Stimulated activated CD4-positive, alpha-beta T cell treated with anti-CD3 and anti-CD28 coated beads, Interleukin-15, amount 100 ng/mL, for 48 hours (primary cell): ENCODE measurements around the gene DCST2.

ENCODE experiments used
- DNase-seq, 2 donors: peaks; one replicate each; pipeline ENCODE4 v3.0.0-alpha.2; 2020; ENCODE audit warnings: low read depth in 2 of 2

DCST2 gene

DNA sequence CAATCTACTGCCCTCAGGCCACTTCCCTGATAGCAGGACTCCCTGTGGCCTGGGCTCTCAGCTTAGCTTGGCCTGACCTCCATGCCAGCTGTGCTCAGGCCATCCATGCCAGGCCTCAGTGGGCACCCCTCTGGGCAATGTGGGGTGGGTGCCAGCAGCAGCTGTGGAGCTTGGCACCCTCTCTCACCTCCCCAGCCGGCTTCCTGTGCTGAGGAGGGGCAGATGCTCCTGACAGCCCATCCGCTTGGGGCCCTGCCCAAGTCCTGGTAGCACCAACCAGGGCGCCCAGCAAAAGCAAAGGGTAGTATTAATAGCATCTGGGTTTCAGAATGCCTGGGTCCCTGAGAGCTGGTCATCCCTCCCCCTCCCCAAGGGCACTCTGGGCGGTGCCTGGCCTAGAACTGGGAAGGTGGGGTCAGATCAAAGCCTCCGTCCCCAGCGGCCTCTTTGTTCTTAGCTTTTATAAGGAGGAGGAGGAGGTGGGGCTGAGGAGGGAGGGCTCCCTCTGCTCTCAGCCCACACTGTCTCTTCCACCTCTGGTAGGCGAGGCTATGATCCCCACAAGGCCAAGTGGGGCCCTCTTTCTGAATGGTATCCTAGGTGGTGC, 36.1 kb upstream of the DCST2 start:
- DNase-seq, result no peak

DNA sequence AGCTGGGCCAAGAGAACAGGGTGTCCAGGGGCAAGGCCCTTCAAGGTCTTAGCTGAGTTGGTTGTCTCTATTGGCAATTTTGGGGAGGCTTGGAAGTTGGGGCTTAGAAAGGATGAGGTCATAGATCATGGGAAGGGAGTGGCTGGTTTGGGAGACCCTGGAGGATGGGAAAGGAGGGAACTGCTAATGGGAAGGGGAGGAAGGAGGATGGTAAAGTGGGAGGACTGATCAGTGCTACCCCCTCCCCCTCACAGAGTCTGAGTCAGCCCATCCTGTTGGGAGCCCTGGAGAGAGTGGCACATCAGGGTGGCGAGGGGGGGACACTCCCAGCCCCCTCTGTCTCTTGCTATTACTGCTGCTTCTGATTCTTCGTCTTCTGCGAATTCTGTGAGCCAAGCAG, 35.0 kb upstream of the DCST2 start:
- DNase-seq, result no peak

DNA sequence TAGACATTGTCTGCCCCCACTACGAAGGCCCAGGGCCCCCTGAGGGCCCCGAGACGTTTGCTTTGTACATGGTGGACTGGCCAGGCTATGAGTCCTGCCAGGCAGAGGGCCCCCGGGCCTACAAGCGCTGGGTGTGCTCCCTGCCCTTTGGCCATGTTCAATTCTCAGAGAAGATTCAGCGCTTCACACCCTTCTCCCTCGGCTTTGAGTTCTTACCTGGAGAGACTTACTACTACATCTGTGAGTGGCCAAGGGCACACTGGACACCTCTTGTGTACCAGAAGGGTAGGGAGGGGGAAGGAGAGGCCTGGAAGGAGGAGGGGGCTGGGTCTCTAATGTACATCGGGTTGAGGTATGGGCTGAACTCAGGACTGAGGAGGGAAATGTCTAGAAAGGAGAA, 33.2 kb upstream of the DCST2 start:
- no peak for DNase-seq

DNA sequence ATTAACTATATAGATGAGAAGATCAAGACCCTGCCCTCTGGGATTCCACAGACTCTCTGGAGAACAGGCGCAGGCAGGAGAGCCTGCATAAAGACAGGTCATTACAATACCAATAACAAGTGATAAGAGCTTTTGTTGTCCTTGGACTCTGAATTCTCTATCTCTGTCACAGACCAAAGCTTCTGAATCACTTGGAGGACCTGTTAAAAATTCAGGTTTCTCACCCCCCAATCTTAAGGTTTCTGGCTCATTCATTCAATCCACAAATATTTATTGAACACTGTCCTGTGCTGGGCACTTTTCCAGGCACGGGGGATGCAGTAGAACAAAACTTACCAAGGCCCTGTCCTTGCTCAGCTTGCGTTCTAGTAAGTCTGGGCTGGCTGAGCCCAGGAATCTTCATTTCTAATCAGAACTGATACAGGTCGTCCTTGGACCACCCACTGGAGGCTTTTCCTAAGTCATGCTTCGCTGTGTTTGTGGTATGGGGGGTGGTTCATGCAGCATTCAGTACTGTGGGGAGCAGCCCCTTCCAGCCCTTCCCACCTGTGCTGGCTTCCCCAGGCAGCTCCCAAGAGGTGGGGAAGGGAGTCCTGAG, 31.4 kb upstream of the DCST2 start:
- DNase-seq, result no peak

DNA sequence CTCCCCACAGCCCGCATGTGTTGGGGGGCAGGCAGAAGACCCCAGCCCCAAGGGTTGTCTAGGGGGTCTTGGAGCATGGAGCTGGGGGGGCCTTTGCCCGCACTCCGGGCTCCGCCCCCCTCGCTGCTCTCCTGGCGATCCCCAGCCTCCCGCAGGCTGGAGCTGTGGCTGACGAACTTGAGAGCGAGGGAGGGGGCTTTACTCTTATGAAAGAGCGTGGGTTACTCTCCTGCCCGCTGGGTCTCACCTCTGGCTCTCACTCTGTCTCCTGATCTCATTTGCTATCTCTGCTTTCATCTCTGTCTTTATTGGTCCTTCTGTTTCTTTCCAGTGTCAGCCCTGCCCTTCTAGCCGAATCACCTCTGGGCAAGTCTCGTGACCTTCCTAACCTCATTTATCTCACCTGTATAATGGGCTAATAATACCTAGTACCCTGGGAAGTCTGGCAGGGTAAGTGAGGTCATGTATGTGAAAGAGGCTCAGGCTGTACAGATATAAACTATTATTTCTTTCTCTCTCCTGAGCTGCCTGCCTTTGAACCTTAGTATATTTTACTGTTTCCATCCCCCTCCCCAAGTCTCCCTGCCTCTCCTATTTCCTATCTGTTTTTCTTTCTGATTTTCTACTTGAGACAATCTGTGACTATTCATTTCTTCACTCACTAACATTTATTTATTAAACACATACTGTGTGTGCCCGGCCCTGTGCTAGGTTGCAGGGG, 30.7 kb upstream of the DCST2 start:
- no peak for DNase-seq

DNA sequence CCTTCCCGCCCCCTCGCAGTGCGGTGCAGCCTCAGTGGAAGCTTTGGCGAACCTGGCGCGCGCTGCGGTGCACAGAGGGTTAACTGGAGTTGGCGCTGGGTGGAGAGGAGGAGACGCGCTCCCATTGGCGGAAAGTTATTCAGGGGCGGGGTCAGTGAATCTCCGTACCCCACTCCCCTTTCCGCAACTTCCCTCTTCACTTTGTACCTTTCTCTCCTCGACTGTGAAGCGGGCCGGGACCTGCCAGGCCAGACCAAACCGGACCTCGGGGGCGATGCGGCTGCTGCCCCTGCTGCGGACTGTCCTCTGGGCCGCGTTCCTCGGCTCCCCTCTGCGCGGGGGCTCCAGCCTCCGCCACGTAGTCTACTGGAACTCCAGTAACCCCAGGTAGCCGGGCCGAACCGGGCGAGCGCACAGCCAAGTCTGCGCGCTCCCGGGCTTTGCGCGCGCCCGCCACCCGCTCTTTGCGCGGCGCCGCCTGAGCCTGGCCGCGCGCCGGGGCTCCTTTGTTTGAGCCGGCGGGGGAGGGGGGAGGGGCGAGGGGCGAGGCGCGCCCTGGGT, 30.0 kb upstream of the DCST2 start, which contains the start of gene EFNA4:
TSS of gene EFNA4 (plus strand) at position 191 of the 561 bp plus-strand sequence. CDS start at position 275, 84 bp downstream.
- peak in 1 of 2 donors; percentile 82 for DNase-seq

DNA sequence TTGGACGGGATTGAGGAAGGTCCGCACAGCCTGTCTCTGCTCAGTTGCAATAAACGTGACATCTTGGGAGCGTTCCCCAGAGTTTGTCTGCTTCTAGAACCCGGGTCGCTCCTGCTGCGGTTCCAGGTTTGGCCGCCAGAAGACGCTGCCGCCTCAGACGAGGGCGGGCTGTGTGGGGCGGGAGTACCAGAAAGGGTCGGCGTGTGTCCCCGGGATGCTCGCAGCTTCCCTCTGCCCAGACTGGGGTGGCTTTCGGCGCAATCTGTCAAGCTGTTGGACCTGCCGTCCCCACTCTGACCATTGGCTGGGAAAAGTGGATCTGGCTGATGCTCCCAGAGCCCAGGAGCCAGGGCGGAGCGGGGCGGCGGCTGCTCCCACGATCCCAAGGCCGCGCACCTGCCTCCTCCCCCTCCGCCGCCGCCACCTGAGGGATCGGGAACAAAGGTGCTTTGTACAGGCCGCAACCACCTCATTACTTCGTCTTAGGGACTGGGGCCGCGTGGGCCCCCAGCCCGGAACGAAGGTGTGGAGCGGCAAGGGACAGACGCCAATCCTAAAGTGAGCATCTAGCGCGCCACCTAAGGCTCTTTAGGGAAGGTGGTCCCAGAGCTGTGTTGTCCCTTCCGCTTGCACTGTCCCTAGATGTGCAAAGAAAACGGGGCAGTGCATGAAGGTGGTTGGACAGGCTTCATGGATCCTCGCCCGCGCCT, 29.3 kb upstream of the DCST2 start:
- peak in 1 of 2 donors; percentile 81 for DNase-seq

DNA sequence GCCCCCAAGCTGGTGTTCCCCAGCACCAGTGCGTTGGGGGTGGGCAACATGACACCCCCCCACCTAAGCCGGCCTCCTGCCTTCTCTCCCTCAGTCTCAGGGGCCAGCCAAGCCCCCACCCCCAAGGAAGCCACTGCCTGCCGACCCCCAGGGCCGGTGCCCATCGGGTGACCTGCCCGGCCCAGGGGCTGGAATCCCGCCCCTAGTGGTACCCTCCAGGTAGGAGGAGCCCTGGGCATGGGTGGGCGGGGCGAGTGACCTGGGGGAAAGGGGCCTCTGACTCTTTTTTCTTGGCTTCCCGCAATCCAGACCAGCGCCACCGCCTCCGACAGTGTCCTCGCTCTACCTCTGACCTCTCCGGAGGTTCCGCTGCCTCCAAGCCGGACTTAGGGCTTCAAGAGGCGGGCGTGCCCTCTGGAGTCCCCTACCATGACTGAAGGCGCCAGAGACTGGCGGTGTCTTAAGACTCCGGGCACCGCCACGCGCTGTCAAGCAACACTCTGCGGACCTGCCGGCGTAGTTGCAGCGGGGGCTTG, 28.6 kb upstream of the DCST2 start:
- DNase-seq, result no peak

DNA sequence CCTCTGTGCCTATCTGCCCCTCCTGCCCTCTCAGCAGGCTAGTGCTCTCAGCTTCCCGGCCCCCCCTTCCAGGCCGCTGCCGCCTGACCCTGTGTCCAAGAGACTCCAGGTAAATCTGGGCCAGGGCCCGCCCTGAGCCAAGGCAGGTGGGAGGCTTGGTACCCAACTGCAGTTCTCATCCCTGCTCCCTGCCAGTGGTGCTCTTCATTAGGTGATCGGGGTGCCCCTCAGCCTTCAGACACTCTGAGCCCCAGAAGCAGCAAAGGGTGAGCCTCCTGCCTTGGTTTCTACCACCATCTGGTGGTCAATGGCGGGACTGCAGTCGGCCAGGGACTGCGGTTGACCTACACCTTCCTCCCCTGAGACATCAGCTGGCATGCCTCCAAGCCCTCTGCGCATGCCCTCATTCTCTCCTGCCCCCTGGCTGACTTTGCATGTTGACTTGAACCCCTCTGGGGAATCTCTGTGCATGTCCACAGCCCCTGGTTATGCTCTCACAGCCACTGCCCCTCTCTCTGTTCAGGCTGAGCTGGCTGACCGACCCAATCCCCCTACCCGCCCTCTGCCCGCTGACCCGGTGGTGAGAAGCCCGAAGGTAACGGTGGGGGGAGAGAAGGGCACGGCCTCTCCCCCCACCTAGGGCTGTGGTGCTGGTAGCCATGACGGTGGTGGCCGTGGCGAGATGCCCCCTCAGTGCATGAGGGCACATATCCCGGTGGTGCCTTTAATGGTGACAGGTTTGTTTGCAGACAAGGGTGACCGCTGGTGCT, 28.0 kb upstream of the DCST2 start:
- DNase-seq, result peak; percentile 88 to 95

DNA sequence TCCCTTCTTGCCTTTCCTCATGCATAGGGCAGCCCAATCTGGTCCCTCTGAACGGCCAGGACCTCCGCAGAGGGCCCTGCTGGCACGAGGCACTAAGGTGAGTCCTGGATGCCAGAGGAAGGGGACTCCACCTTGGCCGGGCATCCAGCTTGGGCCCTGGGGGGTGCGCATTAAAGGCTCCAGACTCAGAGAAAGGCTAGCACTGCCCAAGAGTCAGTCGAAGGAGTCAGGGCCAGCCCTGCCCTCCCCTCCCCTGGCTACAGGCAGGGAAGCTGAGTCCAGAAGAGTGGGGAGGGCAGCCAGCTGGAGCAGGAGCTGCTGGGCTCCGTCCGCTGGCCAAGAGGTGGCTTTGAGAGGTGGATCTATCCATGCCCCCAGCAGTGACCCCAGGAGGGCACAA, 27.2 kb upstream of the DCST2 start:
- no peak for DNase-seq

DNA sequence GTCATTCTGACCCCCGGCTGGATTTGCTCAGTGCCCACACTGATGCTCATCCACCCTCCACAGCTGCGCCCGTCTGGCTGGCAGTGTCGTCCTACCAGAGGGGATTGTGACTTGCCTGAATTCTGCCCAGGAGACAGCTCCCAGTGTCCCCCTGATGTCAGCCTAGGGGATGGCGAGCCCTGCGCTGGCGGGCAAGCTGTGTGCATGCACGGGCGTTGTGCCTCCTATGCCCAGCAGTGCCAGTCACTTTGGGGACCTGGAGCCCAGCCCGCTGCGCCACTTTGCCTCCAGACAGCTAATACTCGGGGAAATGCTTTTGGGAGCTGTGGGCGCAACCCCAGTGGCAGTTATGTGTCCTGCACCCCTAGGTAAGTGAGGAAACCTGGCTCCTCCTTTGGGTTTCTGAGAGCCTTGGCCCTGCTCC, 24.2 kb upstream of the DCST2 start:
- no peak for DNase-seq

DNA sequence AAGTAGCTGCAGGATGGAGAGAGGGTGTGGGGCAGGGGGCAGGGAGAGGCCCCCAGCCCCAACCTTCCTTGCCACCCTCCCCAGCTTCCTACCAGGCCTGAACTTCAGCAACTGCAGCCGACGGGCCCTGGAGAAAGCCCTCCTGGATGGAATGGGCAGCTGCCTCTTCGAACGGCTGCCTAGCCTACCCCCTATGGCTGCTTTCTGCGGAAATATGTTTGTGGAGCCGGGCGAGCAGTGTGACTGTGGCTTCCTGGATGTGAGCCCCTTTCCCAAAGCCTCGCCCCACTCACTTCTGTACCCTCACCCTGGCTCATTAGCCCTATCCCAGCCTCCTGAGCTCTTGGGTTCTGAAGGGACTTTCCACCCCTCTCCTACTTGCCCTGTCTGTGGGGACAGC, 23.5 kb upstream of the DCST2 start:
- DNase-seq, result no peak

DNA sequence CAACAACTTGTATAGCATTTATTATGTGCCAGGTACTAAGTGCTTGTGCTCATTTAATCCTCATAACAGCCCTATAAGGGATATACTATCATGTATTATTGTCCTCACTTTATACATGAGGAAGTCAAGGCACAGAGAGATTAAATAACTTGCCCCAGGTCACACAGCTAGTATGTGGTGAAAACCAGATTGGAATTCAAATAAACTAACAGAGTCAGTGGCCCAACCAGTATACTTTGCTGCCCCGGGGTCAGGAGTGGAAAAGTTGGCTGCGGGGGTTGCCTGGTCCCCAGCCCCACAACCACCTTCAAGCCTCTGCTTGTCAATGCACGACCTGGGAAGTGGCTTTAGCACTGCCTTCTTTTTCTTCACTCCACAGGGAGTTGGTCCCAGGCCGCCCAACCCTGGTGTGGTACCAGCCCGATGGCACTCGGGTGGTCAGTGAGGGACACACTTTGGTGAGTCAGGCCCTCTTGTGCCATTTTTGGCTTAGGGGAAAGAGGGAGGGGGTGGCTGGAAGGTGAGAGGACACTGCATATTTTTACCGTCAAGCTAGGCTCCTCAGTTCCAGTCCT, 20.0 kb upstream of the DCST2 start:
- DNase-seq, result no peak

DNA sequence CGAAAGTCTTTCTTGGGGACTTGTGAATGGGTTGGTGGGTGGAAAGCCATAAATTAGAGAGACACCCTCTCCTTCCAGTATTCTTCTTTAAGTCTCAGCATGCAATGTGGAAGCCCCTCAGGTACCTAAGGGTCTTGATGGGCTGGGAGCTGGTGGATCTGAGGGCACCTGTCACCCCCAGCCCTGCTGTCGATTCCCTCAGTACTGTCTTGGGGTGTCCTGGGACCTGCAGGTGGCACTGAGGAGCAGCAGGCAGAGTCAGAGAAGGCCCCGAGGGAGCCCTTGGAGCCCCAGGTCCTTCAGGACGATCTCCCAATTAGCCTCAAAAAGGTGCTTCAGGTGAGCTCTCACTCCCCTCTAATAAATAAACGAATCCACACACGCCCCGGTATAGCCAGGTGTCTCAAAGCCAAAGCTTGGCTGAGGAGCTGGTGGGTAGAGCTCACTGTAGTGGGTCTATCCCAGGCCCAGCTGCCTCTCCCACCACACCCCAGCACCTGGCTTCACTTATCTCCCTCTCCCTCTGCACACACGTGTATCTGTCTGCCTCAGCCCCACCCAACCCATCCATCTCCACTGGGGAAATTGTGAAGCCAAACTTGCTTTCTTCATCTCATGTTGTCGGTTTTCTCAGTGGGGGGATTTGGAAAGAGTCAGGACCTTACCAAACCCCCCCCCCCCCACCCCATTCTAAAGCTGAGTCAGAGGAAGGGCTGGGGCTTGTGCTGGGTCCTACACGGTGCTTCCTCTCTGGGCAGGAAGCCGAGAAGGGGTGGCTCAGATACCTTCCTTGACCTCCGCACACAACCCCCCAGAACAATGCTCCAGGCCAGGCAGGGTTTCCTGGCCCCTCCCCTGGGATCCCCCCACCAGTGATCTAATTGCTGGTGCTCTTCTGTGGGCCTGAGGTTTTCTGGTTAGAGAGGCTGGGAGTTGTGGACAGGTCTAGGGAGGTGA, 19.1 kb upstream of the DCST2 start:
- no peak for DNase-seq

DNA sequence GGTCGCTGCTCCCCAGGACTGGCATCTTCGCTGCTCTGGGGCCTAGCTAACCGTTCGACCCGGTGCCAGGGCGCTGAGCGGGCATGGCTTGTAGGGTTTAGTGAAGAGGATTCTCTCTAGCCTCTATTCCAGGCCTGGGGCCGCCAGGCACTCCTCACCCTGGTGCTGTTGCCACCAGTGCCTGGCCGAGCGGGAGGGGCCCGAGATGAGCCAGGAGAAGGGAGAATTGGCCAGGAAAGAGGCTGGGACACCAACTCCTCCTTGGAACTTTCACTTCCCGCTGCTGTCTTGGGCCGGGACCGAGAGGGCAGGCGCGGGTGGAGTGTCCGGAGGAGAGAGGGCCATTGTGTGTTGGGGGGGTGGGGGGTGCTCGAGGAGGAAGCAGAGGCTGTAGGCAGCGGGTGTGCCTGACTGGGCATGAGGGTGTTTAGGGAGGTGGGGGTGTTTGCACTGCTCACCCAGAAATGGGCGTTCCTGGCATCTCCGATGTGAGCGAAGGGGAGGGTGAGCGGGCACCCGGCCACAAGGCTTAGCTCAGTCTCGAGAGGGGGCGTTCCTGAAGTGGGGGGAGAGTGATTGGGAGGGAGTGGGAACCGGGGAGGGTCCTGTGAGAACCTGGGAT, 18.3 kb upstream of the DCST2 start:
- no peak for DNase-seq

DNA sequence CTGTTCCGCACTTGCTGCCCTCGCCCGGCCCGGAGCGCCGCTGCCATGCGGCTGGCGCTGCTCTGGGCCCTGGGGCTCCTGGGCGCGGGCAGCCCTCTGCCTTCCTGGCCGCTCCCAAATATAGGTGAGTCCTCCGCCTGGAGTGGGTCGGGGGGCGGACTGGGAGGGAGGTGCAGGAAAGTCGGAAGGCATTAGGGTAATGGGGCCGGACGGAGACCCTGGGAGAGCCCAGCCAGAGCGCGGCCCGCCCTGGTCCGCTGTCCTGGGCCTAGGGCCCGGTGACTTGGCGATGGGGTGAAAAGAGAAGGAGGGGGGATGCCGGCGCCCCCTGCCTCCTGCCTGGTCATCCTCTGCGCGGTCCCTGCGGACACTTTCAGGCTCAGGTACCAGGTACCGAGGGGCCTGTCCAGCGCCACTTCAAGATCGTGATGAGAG, 17.8 kb upstream of the DCST2 start:
- DNase-seq, result no peak

DNA sequence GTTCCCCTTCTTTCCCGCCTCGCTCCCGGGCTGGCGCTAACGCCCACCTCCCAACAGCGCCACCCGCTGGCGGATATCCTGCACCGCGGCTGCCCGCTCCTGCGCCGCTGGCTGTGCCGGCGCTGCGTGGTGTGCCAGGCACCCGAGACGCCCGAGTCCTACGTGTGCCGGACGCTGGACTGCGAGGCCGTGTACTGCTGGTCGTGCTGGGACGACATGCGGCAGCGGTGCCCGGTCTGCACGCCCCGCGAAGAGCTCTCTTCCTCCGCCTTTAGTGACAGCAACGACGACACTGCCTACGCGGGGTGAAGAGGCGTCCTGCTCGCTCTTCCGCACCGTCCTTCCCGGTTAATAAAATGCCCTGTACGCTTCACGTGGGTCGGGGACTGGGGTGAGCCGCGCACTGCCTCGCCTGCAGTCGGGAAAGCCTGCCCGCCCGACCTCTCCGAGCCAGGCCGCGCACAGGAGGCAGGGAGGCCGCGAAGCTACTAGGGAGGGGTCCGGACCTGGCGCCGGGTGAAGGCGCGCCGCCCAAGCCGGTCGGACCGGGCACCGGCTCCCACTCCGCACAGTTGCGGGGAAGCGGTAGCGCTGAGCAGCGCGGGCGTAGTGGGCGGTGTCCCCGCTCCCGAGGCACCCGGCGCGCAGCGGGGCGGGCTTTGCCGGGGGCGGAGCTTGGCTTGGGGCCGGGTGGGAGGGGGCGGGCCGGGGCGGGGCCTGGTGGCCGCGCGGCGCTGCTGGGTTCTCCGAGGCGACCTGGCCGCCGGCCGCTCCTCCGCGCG, 17.2 kb upstream of the DCST2 start, which contains the start of gene ADAM15:
TSS of gene ADAM15 (plus strand) at position 757 of the 782 bp plus-strand sequence. CDS start 71 bp downstream, outside the sequence.
- DNase-seq, result peak; percentile 50 to 76
